HG03575 (cell line): ENCODE results near the gene LRRFIP1.
"Not testable (repeated sequence)": the region's sequence is repeated elsewhere in the genome, so short reads cannot be mapped to it uniquely, and the experiment has no call there.

Experiments
- ATAC-seq: cut with Tn5 transposase; IDR thresholded peaks from one replicate; pipeline ENCODE4 v1.9.1; 2021; ENCODE audit not compliant: unreplicated experiment, insufficient number of reproducible peaks, low FRiP score; ENCODE audit errors: extremely low read depth

The LRRFIP1 gene

DNA sequence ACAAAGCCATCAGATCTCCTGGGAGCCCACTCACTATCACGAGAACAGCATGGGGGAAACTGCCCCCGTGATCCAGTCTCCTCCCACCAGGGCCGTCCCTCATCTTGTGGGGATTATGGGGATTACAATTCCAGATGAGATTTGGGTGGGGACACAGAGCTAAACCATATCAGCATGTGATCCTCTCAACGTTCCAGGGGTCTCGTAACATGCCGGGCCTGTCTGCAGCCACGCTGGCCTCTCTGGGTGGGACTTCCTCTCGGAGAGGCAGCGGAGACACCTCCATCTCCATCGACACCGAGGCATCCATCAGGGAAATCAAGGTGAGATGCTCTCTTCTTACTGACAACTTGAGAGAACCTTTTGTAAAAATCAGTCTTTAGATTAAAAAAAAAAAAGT is 121.6 kb downstream of the LRRFIP1 start:
- no peak for ATAC-seq

DNA sequence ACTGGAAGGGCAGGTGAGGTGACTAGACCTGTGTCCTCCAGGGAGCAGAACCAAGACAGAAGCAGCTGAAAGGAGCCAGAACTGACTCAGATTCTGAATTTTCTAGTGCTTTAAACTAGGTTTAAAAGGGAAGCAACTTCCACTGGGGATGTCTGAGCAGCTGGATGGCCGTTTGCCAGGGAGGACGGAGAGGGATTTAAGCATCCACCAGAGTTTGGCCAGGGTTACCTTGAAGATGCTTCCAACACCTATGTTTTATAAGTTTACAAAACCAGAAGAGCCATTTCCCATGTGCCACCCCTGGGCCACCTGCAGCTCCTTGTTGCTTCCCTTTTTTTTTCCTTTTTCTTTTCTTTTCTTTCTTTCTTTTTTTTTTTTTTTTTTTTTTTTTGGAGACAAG is 122.6 kb downstream of the LRRFIP1 start:
- ATAC-seq = no peak

DNA sequence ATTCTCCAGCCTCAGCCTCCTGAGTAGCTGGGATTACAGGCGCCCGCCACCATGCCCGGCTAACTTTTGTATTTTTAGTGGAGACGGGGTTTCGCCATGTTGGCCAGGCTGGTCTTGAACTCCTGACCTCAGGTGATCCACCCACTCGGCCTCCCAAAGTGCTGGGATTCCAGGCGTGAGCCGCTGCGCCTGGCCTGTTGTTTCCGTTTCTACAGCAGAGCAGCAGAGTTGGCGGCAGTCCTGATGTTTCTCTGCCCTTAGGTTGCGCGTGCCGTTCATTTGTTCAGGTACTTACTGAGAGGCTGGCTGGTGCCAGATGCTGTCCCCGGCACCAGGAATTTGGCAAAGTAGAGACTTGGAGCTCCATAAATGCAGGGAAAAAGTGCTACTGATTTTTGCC is 123.1 kb downstream of the LRRFIP1 start:
- not testable (repeated sequence) for ATAC-seq

DNA sequence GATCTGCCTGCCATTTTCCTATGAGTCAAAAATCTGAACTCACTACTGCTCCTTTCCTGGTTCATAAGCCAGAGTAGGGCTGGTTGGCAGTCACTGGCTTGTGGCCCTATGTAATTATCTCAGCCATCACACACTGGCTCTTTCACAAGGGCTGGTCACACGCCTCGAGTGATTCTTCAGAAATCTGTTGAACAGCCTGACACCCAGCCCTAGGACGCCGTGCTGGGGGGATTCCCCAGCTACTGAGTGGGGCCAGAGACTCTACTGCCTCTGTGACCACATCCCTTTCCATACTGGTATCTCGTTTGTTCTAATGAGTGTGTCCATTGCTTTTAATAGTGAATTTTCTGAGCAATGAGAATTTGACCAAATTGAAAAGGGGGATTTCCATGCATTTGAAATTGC is 125.4 kb downstream of the LRRFIP1 start:
- peak; percentile 86 for ATAC-seq

DNA sequence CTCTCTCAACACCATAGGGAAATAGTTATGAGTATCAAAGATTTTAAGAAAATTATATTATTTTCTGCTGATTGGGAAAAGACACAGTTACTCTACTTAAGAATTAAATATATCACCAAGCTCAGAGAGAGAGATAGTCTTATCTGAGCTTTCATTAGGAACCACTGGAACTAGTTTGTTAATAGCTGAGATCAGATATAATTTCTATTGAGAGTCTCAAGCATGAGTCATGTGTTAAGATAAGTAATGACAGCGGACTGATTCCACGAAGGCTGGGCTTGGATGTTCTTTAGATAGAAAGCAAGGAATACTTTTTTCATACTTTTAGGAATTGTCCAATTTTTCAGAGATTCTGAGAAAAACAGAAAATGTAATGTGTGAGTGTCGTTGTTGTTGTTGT is 126.8 kb downstream of the LRRFIP1 start:
- no peak for ATAC-seq

DNA sequence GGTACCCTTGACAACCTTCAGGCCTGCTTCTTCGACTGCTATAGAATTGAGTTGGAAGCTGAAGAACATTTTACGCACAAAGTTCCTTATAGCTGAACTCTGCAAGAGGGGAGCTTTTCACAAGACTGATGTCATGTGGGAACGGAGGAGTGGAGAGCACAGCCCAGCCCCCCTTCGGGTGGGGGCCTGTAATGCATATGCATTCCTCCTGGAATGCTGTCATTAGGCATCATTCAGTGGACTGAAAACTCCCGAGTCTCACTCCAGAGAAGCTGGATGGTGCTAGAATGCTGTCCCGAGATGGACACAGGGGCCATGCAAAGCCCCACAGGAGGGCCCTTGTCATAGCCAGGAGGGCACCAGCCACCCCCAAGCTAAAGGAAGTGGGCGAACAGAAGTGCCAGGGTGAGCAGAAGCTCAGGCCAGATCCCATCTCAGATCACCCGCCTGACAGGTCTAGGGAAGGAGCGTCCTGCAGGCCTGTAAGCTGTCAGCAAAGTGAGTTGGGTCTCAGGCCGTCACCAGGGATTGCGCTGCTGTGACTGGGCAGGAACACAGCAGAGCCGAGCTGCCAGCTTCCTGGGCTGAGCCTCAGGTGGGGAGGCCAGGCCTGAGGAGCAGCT is 127.3 kb downstream of the LRRFIP1 start:
- no peak for ATAC-seq

DNA sequence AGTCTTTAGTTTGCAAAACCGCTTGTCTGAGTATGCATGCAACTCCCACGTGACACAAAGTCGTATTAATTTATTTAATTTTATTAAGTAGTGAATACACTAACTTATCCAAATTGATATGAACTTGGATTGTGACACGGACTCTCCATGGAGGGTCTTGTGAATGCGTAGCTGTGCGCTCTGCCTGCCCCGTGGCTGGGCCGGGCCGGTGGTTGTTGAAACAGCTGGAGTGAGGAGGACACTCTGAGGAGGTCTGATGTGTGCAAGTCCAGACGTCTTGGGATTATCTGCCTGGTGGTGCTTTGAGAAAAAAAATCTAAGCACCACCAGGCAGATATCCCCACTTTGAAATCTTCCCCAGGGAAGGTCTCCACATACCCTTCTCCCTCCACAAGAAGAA is 130.2 kb downstream of the LRRFIP1 start:
- no peak for ATAC-seq

DNA sequence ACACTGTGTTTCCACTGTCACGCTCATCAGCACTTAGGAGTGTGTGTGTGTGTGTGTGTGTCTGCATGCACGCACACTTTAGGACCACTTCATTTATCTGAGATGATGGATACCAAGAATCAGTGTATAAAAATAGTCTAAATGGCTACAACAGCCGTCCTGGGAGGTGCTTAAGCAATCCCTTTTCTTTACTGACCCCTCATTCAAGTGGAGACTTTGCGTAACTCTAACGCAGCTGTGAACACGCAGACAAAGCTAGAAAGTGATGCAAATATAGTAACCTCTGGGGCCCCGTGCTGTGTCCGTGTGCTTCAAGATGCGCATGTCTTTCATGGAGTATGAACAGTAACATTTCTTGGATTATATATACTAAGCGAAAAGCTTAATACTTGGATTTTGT is 130.8 kb downstream of the LRRFIP1 start:
- no peak for ATAC-seq

DNA sequence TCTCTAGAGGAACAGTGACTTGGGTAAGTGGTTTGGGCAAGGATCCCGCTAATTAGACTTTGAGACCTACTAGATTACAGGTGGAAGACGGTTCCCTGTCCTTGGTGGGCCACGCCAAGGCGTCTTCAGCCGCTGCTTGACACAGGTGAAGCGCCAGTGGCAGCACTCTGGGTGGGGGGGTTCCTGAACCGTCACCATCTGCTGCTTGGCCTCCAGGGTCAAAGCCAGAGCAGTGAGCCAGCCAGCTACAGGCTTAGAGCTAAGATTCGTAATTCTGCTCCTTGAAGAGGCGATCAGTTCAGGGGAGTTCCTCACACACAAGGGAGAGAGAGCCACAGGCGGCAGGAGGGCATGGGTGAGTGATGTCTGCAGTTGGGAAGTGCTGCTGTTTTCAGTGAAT is 131.8 kb downstream of the LRRFIP1 start:
- no peak for ATAC-seq

DNA sequence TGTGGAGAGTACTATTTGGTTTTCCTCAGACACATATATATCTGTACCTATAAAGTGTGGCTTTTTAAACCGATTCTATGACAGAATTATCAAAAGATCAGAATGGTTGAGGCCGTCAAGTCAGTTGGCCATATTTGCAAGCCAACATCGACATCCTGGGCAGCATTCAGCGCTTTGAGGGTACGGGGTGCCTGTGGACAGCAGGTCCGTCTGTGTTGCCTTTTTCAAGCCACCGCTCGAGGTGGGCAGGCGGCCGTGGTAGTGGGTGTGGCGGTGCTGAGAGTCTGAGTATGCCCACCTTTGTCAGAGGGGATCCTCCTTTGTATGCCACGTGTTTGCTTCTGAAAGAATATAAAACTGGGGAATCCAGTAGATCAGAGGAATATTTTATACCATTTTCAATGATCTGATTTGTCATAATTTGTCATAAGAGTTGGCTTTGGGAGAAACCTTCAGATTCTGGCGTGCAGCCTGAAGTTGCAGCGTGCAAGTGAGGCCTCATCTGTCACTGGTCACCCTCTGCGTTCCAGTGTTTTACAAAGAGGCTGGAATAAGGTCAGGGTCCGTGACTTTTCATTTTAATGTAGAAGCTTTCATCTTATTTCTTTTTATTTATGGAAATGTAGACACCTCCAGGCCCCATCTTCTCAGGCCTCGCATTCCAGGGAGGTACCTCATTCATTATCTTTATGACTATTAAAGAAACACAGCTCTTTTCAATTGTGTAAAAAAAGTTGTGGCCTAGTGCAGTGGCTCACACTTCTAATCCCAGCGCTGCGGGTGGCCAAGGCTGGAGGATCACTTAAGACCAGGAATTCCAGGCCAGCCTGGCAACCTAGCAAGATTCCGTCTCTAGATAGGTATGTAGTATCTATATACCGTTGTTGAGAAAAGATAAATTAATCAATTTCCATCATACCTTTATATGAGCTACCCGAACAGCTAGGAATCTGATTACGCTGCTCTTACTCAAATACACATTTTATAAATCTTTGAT is 133.4 kb downstream of the LRRFIP1 start:
- ATAC-seq = no peak

DNA sequence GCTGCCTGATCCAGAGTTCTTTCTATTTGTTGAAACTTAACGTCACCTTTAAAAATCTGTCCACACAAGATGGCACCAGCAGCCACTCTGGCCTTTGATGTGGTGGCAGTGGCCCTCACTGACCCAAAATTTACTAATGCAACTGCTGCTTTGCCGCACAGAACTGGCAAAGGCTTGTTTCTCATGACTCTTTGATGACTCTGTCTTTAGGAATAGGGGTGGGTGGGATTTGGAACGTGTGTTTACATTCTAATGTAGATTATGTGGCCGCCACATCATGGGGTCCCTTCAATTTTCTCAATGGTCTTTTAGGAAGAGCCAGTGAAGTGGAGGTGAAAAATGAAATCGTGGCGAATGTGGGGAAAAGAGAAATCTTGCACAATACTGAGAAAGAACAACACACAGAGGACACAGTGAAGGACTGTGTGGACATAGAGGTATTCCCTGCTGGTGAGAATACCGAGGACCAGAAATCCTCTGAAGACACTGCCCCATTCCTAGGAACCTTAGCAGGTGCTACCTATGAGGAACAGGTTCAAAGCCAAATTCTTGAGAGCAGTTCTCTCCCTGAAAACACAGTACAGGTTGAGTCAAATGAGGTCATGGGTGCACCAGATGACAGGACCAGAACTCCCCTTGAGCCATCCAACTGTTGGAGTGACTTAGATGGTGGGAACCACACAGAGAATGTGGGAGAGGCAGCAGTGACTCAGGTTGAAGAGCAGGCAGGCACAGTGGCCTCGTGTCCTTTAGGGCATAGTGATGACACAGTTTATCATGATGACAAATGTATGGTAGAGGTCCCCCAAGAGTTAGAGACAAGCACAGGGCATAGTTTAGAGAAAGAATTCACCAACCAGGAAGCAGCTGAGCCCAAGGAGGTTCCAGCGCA is 135.2 kb downstream of the LRRFIP1 start:
- ATAC-seq = not testable (repeated sequence)

DNA sequence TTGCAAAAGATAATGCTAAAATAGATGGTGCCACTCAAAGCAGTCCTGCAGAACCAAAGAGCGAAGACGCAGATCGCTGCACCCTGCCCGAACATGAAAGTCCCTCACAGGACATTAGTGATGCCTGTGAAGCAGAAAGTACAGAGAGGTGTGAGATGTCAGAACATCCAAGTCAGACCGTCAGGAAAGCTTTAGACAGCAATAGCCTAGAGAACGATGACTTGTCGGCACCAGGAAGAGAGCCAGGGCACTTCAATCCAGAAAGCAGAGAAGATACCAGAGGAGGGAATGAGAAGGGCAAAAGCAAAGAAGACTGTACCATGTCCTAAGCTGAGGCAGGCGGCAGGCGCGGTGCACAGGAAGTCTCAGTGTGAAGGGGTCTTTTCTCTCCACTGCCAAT is 136.4 kb downstream of the LRRFIP1 start:
- no peak for ATAC-seq

DNA sequence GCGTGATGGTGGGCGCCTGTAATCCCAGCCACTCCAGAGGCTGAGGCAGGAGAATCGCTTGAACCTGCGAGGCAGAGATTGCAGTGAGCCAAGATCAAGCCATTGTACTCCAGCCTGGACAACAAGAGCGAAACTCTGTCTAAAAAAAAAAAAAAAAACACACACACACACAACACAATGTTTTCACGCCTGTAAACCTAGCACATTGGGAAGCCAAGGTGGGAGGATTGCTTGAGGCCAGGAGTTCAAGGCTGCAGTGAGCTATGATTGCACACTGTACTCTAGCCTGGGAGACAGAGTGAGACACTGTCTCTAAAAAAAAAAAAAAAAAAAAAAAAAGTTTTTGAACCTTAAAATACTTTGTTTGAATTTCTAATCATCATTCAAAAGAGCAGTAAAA is 137.7 kb downstream of the LRRFIP1 start:
- ATAC-seq = not testable (repeated sequence)

DNA sequence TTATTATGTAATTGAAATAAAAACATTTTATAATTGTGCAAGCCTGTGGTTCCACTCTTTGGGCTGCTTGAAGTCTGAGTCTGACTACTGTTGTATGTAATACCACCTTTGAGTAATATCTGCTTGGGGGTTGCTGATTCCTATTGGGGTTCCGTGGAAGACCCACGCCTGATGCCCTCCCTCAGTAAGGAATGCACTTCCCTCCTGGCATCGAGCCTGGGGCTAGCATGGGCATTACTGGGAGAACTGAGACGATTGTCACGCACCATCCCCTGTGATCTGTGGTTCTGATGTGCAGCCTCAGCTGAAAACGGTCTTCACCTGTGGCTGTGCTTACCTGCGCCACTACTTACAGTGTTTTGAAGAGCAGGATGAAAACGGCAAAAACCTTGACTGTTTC is 138.5 kb downstream of the LRRFIP1 start:
- ATAC-seq = no peak

DNA sequence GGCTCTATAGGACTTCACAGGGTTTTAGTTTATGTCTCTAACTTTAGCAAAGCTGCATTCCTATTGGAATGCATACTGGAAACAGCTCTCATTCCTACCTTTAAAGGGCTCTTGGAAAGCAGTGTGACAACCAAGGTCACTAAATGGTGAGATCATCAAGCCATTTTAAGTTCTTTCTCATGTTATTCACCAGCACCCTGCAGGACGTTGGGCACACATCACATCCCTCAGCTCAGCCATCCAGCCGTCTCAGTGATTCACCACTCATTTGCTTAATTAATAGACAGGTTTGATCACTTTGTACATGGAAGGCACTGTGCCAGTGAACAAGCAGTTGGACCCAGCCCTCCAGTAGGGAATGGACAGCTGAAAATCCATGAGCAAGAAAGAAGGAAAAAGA is 139.0 kb downstream of the LRRFIP1 start:
- ATAC-seq = no peak

DNA sequence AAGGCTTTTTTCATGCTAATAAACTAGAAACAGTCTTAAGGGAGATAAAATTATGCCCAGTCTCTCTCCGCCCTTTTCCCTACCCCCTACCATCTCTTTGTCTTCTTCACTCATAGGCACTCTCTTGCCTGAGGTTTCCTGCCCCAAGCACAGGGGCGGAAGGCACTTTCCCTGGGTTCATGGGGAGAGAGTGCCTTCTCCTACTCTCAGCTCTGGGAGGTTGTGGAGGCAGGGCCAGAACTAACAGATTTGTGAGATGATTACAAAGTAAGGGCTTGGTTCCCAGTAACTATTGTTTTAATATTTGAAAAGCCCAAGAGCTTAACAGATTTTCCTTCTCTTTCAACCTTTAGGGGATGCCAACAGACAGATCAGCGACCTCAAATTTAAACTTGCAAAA is 145.1 kb downstream of the LRRFIP1 start:
- no peak for ATAC-seq

DNA sequence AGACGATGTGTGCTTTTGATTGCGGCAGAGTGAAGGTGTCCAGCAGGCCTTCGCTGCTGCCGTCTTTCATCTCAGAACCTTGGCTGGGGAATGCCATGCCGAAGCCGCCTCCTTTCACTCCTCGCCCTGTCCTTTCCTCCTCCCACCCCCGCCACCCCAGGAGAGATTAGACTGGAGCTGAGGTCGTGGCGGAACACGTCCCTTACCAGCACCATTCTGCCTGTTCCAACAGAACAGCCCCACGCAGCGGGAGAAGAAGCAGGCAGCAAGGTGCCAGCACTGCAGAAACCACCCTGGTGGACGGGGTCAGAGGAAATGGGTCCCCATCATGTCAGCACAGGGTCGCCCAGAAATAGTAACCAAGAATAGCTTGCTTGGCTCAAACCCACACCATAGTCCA is 146.4 kb downstream of the LRRFIP1 start:
- ATAC-seq = no peak

DNA sequence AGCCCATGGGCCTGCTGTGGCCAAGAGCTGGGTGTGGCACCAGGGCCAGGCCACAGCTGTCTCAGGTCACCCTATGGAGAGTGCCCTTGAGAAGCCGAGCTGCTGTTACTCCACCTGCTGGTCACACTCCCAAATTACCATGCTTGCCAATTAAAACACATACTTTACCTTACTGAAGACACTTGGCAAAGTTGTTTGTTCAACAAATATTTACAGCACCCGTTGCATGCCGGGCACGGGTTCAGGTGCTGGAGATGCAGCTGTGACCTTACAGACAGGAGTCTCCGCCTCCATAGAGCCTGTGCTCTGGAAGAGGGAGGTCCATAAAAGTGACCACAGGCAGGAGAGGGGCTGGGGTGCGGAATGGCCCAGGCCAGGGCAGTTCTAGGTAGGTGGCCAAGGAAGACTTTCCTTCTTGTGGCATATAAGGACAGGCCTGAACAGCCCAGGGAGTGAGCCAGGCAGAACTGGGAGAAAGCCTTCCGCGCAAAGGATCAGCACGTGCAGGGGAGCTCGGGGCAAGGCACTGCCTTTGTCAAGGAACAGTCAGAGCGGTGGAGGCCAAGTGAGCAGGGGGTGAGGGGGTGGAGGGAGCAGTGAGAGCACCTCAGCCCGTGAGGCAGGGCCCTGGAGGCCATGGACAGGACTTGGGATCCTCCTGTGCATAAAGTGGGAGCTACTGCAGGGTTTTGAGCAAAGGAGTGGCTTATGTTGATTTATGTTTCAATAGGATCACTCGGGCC is 147.6 kb downstream of the LRRFIP1 start:
- no peak for ATAC-seq

DNA sequence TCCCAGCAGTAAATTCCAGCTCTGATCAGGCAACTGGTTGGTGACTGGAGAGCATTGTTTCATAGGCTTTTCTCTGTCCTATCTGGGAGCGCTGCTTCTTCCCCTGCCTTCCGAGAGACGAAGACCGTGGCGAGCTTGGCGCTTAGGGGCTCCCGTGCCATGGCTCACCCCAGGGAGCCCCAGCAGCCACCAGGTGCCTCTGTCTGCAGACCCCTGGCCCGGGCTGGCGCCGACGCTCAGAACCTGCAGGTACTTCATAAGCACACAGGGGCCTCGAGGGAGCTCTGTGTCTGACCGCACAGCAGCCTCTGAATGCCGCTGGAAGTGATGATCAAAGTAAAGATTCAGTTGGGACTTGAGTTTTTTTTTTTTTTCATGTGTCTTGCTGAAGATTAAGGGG is 152.1 kb downstream of the LRRFIP1 start:
- no peak for ATAC-seq
